Mucosa of descending colon (tissue), 3 donors: Measurements from ENCODE around the gene TAS2R13. TPM values are rescaled to one million over a fixed set of nuclear protein-coding genes. Genes with fewer than 3 reads are reported as not detected.

Experiments
- ATAC-seq: fragments of 200-7000 bp; cut with Tn5 transposase; one replicate; pipeline ENCODE4 v1.9.1; 2020; ENCODE audit warnings: mild to moderate bottlenecking, moderate library complexity
- DNase-seq, 3 donors: peaks; one replicate each; pipeline ENCODE4 v3.0.0-alpha.2; 2020
- H3K36me3 ChIP-seq: fragments of 200-600 bp; one replicate; pipeline ENCODE4 v1.8.0; 2021; ENCODE audit warnings: low read depth, mild to moderate bottlenecking
- H3K4me1 ChIP-seq: fragments of 200-600 bp; one replicate; pipeline ENCODE4 v1.8.0; 2021; ENCODE audit warnings: low read depth, mild to moderate bottlenecking
- H3K4me3 ChIP-seq: fragments of 200-600 bp; one replicate; pipeline ENCODE4 v1.8.0; 2021; ENCODE audit warnings: mild to moderate bottlenecking
- H3K9me3 ChIP-seq: fragments of 200-600 bp; one replicate; pipeline ENCODE4 v1.8.0; 2021; ENCODE audit warnings: mild to moderate bottlenecking
- CTCF ChIP-seq: fragments of 200-600 bp; IDR thresholded peaks from one replicate; pipeline ENCODE4 v1.8.0; 2022; ENCODE audit warnings: antibody characterized with exemption, mild to moderate bottlenecking
- intact Hi-C, 2 donors: fragments of 100-400 bp; cut with DNase I in 1 of 2; cut with micrococcal nuclease in 1 of 2; formaldehyde crosslinking; loops; one replicate each; pipeline versions ENCODE4 v1.11.0 to v1.11.1; 2022; cut with DNase I, micrococcal nuclease
- total RNA-seq, 3 donors: library from RNA; stranded (reverse); fragmentation: NEBNext Ultra II Directional in 2 of 3; extraction: Animal tissue kit (Norgen Biotek cat#: 25700) in 2 of 3; gene quantifications; one replicate each; pipeline versions ENCODE4 v1.2.1 to v1.2.4, GENCODE V29; 2021 to 2023
- donor health status: DM: no; HTN: no; CAD: no; lungs with moderate emphysema.
- donor health status: DM: no; HTN: no; CAD: no.
- donor health status: DM: no; HTN: yes; CAD: no.

The TAS2R13 gene
- total RNA-seq, 3 donors from 2014 or later = 1.1 to 3.2 (median 1.3) TPM

DNA sequence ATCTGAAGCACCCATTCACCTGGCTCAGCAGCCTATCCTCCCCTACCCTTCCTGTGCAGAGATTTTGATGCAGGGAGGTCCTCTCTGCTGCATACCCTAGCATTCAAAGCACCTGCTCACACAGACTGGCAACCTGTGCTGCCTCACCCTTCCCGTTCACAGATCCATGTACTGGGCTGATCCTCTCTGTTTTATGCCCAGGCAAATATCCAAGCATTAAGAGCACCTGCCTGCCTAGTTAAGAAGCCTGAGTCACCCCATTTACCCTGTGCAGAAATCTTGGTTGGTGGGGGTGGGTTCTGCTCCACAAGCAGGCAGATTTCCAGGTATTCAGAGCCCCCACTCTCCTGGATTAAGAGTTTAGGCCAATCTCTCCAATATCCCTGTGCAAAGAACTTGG, 8.4 kb downstream of the TAS2R13 start:
- DNase-seq = no peak
- no peaks in the 10 kb centered on the region for H3K4me1 ChIP-seq
- H3K4me3 ChIP-seq = no peak overlapping the region
- ATAC-seq = no peak
- H3K9me3 ChIP-seq = peaks cover 30% of the 10 kb centered on the region
- no peak for TF ChIP-seq CTCF
- no peaks in the 10 kb centered on the region for H3K36me3 ChIP-seq
- intact Hi-C loops = no loop called here

GRCh38 chr12:10900530-10900929, 8.8 kb downstream of the TAS2R13 start:
- ATAC-seq (no peak), DNase-seq (no peak)
- Histone ChIP-seq H3K9me3 (peaks cover 30% of the 10 kb centered on the region), H3K36me3 (no peaks in the 10 kb centered on the region), H3K4me3 (no peak overlapping the region), H3K4me1 (no peaks in the 10 kb centered on the region)
- intact Hi-C loops = no loop called here
- TF ChIP-seq CTCF = no peak

DNA sequence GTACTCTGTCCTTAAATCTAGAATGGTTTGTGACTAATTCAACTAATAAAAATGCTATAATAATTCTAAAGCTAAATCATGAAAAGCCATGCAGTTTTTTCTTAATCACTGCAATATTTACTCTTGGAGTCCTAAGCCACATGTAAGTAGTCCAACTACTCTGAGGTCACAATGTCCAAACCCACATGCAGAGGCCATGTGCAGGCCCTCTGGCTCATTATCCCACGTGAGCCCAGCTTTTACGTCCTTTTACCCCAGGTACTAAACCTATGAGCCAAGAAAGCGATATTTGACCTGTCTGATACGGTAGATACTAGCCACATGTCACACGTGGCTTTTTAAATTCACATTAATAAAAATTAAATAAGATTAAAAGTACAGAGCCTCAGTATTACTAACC, 12.5 kb downstream of the TAS2R13 start:
- ATAC-seq (no peak), DNase-seq (no peak)
- peaks cover 5% of the 10 kb centered on the region for H3K4me1 ChIP-seq
- intact Hi-C loops = no loop called here
- H3K4me3 ChIP-seq = no peak overlapping the region
- no peaks in the 10 kb centered on the region for H3K36me3 ChIP-seq
- TF ChIP-seq CTCF = no peak
- no peaks in the 10 kb centered on the region for H3K9me3 ChIP-seq

DNA sequence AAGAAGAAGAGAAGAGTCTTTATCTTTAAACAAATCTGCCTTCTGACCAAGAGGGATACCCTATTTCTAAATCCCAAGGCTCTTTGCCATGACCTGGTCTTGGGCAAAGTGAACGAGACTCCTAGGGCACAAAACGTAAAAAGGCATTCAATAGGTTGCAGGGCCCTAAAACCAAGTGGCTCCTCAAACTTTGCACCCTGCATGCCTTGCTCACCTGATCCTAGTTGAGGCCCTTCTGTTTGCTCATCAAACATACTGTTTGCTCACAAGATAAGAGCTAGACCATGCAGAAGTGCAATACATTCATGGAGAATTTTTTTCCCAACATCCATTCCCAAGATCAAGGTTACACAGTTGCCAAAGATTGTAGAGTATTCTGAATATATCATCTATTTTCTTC, 17.4 kb downstream of the TAS2R13 start:
- no peak for TF ChIP-seq CTCF
- DNase-seq (peak in 1 of 3 donors; percentile 33), ATAC-seq (peak; percentile 87)
- Histone ChIP-seq H3K36me3 (no peaks in the 10 kb centered on the region), H3K9me3 (no peaks in the 10 kb centered on the region), H3K4me1 (peaks cover 5% of the 10 kb centered on the region), H3K4me3 (no peak overlapping the region)
- intact Hi-C loops = no loop called here

GRCh38 chr12:10889226-10889625, 20.1 kb downstream of the TAS2R13 start:
- peaks cover 5% of the 10 kb centered on the region for H3K4me1 ChIP-seq
- no peak for TF ChIP-seq CTCF
- intact Hi-C loops = no loop called here
- no peaks in the 10 kb centered on the region for H3K9me3 ChIP-seq
- H3K36me3 ChIP-seq = no peaks in the 10 kb centered on the region
- no peak for DNase-seq
- no peak overlapping the region for H3K4me3 ChIP-seq
- ATAC-seq = no peak

GRCh38 chr12:10884086-10884725, 25.2 kb downstream of the TAS2R13 start, which contains the start of gene PRH1:
PRH1 (minus strand) TSS chr12:10884255; CDS start chr12:10884217, 38 bp downstream.
- H3K36me3 ChIP-seq = no peaks in the 10 kb centered on the region
- intact Hi-C loops = no loop called here
- H3K4me1 ChIP-seq = no peaks in the 10 kb centered on the region
- H3K9me3 ChIP-seq = no peaks in the 10 kb centered on the region
- H3K4me3 ChIP-seq = no peak within 1 kb of the TSS
- DNase-seq = no peak
- no peak for ATAC-seq
- TF ChIP-seq CTCF = no peak
